K562 (cell line): ENCODE measurements around the gene GABRB2. TPM values are rescaled to one million over a fixed set of nuclear protein-coding genes. Genes with fewer than 3 reads are reported as not detected.
"Not testable (repeated sequence)": the region's sequence is repeated elsewhere in the genome, so short reads cannot be mapped to it uniquely, and the experiment has no call there.

Source experiments
- ATAC-seq: fragments of 200-7000 bp; cut with Tn5 transposase; 3 replicates; pipeline ENCODE4 v1.9.1; 2020; ENCODE audit warnings: moderate library complexity
- BruUV-seq: library from RNA; stranded (reverse); fragments of 400-500 nt; replicated peaks from 2 replicates; lab custom pipeline; 2021; lab: Mats Ljungman, UMichigan
- CTCF ChIA-PET: fragments of 300-600 bp; formaldehyde crosslinking; extraction: SDS; loops from one replicate; lab custom pipeline; 2021; ENCODE audit warnings: low intra/inter-chr PET ratio; lab: Yijun Ruan, JAX
- POLR2A ChIA-PET: fragments of 300-600, 350-650 bp; sonication (Branson Sonifier 250); formaldehyde crosslinking; extraction: SDS; loops from one replicate; lab custom pipeline; 2021; ENCODE audit warnings: antibody characterized with exemption, inconsistent platforms; lab: Yijun Ruan, JAX
- DNase-seq, 4 experiments: peaks; one replicate each; pipeline versions ENCODE4 v3.0.0 to v3.0.0-alpha.2; 2011 to 2018; ENCODE audit warnings: low spot score in 3 of 4, mixed read lengths in 3 of 4; ENCODE audit errors: extremely low read depth in 1 of 4
- FAIRE-seq: peaks from 2 replicates; lab custom pipeline; 2011; peaks lifted over from hg19 to GRCh38; lab: Jason Lieb, UNC
- H2AFZ ChIP-seq: 2 replicates; pipeline ENCODE4 v1.6.0; 2011; ENCODE audit warnings: low read depth, low read length, control low read depth, inconsistent platforms
- H3K27ac ChIP-seq: fragments of 200-600 bp; 3 replicates; pipeline ENCODE4 v1.8.0; 2011; ENCODE audit warnings: low read depth, mild to moderate bottlenecking, control low read depth, inconsistent platforms, low read length, moderate library complexity, mixed read lengths; ENCODE audit errors: extremely low read depth
- H3K27me3 ChIP-seq, 2 experiments: fragments of 300-600 bp in 1 of 2; 2 replicates in 1 of 2; 3 replicates in 1 of 2; pipeline versions ENCODE4 v1.6.0 to v1.8.0; 2011; ENCODE audit warnings: inconsistent platforms in 2 of 2, low read length in 2 of 2, mild to moderate bottlenecking in 1 of 2, mixed read lengths in 1 of 2, moderate library complexity in 1 of 2; ENCODE audit not compliant: control insufficient read depth in 2 of 2, insufficient read depth in 2 of 2
- H3K36me3 ChIP-seq: fragments of 300-600 bp; 3 replicates; pipeline ENCODE4 v1.8.0; 2011; ENCODE audit warnings: mild to moderate bottlenecking, low read length, inconsistent platforms; ENCODE audit not compliant: control insufficient read depth, insufficient read depth
- H3K4me1 ChIP-seq, 2 experiments: fragments of 200-600 bp in 1 of 2; replicated peaks in 1 of 2; 2 replicates in 1 of 2; 3 replicates in 1 of 2; pipeline versions ENCODE4 v1.5.1 to v1.8.0; 2011; ENCODE audit warnings: inconsistent platforms in 2 of 2, low read length in 2 of 2, mild to moderate bottlenecking in 1 of 2, mixed read lengths in 1 of 2, moderate library complexity in 1 of 2; ENCODE audit not compliant: control insufficient read depth in 2 of 2, insufficient read depth in 2 of 2
- H3K4me2 ChIP-seq: 2 replicates; pipeline ENCODE4 v1.6.1; 2011; ENCODE audit warnings: low read length, control low read depth, inconsistent platforms, mixed read lengths; ENCODE audit not compliant: insufficient read depth
- H3K4me3 ChIP-seq: fragments of 200-600 bp; sonication (generic), shearing (Covaris generic); 2 replicates; pipeline ENCODE4 v1.5.1; 2016; ENCODE audit warnings: control low read depth, inconsistent platforms
- H3K79me2 ChIP-seq: fragments of 200-600 bp; 3 replicates; pipeline ENCODE4 v1.8.0; 2011; ENCODE audit warnings: low read length, inconsistent platforms; ENCODE audit not compliant: control insufficient read depth, insufficient read depth
- H3K9ac ChIP-seq, 2 experiments: 2 replicates each; pipeline versions ENCODE4 v1.6.0 to v1.6.1; 2011; ENCODE audit warnings: low read depth in 2 of 2, low read length in 2 of 2, control low read depth in 1 of 2, inconsistent platforms in 1 of 2, mild to moderate bottlenecking in 1 of 2, mixed read lengths in 1 of 2; ENCODE audit not compliant: insufficient read depth in 1 of 2
- H3K9me1 ChIP-seq: one replicate; pipeline ENCODE4 v1.6.0; 2011; ENCODE audit warnings: inconsistent platforms, mild to moderate bottlenecking, low read length, moderate library complexity; ENCODE audit not compliant: control insufficient read depth, insufficient read depth
- H3K9me3 ChIP-seq: replicated peaks from 2 replicates; pipeline ENCODE4 v1.5.1; 2011; ENCODE audit warnings: low read depth, low read length, inconsistent platforms; ENCODE audit not compliant: control insufficient read depth, insufficient read depth
- H4K20me1 ChIP-seq: replicated peaks from 2 replicates; pipeline ENCODE4 v1.6.1; 2011; ENCODE audit warnings: low read length, inconsistent platforms, mixed read lengths; ENCODE audit not compliant: control insufficient read depth, insufficient read depth
- ELK1 ChIP-seq: sonication (generic); formaldehyde crosslinking; IDR thresholded peaks from 2 replicates; pipeline ENCODE4 v1.8.1; 2022; ENCODE audit warnings: missing genetic modification reagents
- HDAC2 ChIP-seq: fragments of 450-650 bp; IDR thresholded peaks from 2 replicates; pipeline ENCODE4 v1.6.1; 2016; ENCODE audit warnings: mild to moderate bottlenecking
- NBN ChIP-seq: fragments of 450-650 bp; IDR thresholded peaks from 2 replicates; pipeline ENCODE4 v1.6.1; 2016; ENCODE audit warnings: low read depth, mild to moderate bottlenecking
- POLR3A ChIP-seq: IDR thresholded peaks from 2 replicates; pipeline ENCODE4 v1.6.1; 2011; ENCODE audit warnings: borderline replicate concordance, mild to moderate bottlenecking, moderate library complexity; ENCODE audit not compliant: insufficient read length, insufficient read depth; ENCODE audit errors: extremely low read depth
- RNF219 ChIP-seq: fragments of 250-450 bp; sonication (Bioruptor Pico); IDR thresholded peaks from 2 replicates; pipeline ENCODE4 v1.5.0; 2022; ENCODE audit warnings: mild to moderate bottlenecking
- SAFB ChIP-seq: fragments of 200-400 bp; formaldehyde crosslinking; IDR thresholded peaks from 2 replicates; pipeline ENCODE4 v1.6.1; 2017; ENCODE audit warnings: low read depth, low read length, borderline replicate concordance
- TAF9B ChIP-seq: fragments of 450-650 bp; IDR thresholded peaks from 2 replicates; pipeline ENCODE4 v1.6.1; 2018; ENCODE audit warnings: mild to moderate bottlenecking; ENCODE audit not compliant: partially characterized antibody
- WGBS: fragments of 100-300 bp; shearing (Covaris generic); methylation state at CpG from one replicate; pipeline ENCODE4 v1.1.6; 2016; ENCODE audit warnings: low coverage, mixed read lengths; ENCODE audit not compliant: insufficient coverage; ENCODE audit errors: missing lambda C conversion rate; 5-methylcytosine and 5-hydroxymethylcytosine counted together
- in situ Hi-C: fragments of 300-500 bp; cut with MboI; formaldehyde crosslinking; loops from 4 replicates; pipeline ENCODE4 v1.15.0; 2018; ENCODE audit warnings: inconsistent platforms, mixed read lengths
- intact Hi-C: fragments of 100-400 bp; cut with micrococcal nuclease; formaldehyde crosslinking; loops from 2 replicates; pipeline ENCODE4 v1.14.2; 2022
- polyA plus RNA-seq, 8 experiments: library from polyadenylated mRNA; depleted of rRNA in 4 of 8; stranded (reverse) in 5 of 8; unstranded in 3 of 8; fragments of >200 nt; fragmentation: Nextera tagmentation in 2 of 8; fragmentation: Illumina TruSeq in 1 of 8; extraction: Ambion mirVana in 2 of 8; extraction: Trizol in 1 of 8; gene quantifications; 2 replicates each; pipeline versions ENCODE4 v1.2.1 to v1.2.3, GENCODE V29; 2011 to 2014; ENCODE audit warnings: inconsistent platforms in 1 of 8, missing spikeins in 1 of 8
- total RNA-seq, 7 experiments: library from RNA; depleted of rRNA in 6 of 7; stranded (reverse); fragments of >200 nt in 6 of 7; fragmentation: Illumina TruSeq in 2 of 7; extraction: Trizol in 2 of 7; gene quantifications; 2 replicates each; pipeline versions ENCODE4 v1.2.1 to v1.2.3, GENCODE V29; 2011 to 2021; ENCODE audit warnings: low replicate concordance in 1 of 7

Gene GABRB2
- total and polyA plus RNA-seq, 9 of the 15 experiments (the other 6 are each of a cell fraction or from before 2014, with no cell fraction given), result not detected

GRCh38 chr5:161507591-161507990 lies 38.9 kb downstream of the GABRB2 start (continued):
- no peak for TF ChIP-seq ELK1 (CRISPR knock-in tag)
- no peak for TF ChIP-seq TAF9B
- TF ChIP-seq NBN, result no peak

- in situ Hi-C loops, H2AFZ ChIP-seq, BruUV-seq, H3K9me3 ChIP-seq, FAIRE-seq, H3K36me3 ChIP-seq, H3K4me3 ChIP-seq, H3K9me1 ChIP-seq, H3K9ac ChIP-seq, H3K27me3 ChIP-seq, DNase-seq, H3K27ac ChIP-seq, H3K79me2 ChIP-seq, intact Hi-C loops, H3K4me2 ChIP-seq, POLR2A ChIA-PET, H3K4me1 ChIP-seq, H4K20me1 ChIP-seq, CTCF ChIA-PET, ATAC-seq: not testable (repeated sequence)
- 3% methylated on average over 8 of the region's 10 CpGs for WGBS
Observed at GRCh38 chr5:161505160-161505559, 41.4 kb downstream of the GABRB2 start.

- BruUV-seq, result no TSS peak
- Histone ChIP-seq H3K9me1 (no peaks in the 10 kb centered on the region), H3K4me2 (no peak overlapping the region), H3K9me3 (no peaks in the 10 kb centered on the region), H3K27ac (no peak overlapping the region), H4K20me1 (no peaks in the 10 kb centered on the region), H3K27me3 (no peaks in the 10 kb centered on the region), H3K9ac (no peak overlapping the region), H2AFZ (no peak overlapping the region), H3K36me3 (no peaks in the 10 kb centered on the region), H3K4me1 (no peaks in the 10 kb centered on the region), H3K4me3 (no peak overlapping the region), H3K79me2 (no peaks in the 10 kb centered on the region)
- CTCF ChIA-PET, result no interaction called here
- 0% methylated on average over 1 of the region's 1 CpG for WGBS
- no peak for DNase-seq
- intact Hi-C loops (no loop called here), in situ Hi-C loops (no loop called here)
- POLR2A ChIA-PET, result interaction anchor here (0.6 kb wide), 1 partner anchor 737 kb away, joined by 3 read pairs; no protein-coding TSS in a partner anchor
- ATAC-seq, result no peak
- TF ChIP-seq HDAC2 (no peak), POLR3A (no peak), SAFB (no peak), NBN (no peak), RNF219 (CRISPR knock-in tag) (no peak)
- FAIRE-seq, result no peak
Observed at GRCh38 chr5:161498531-161498930, 48.0 kb downstream of the GABRB2 start.
